Stimulated activated CD8-positive, alpha-beta memory T cell treated with anti-CD3 and anti-CD28 coated beads, Interleukin-7, amount 100 ng/mL, for 48 hours (primary cell): Measurements from ENCODE around the gene FAM120A.
"Not testable (repeated sequence)": the region's sequence is repeated elsewhere in the genome, so short reads cannot be mapped to it uniquely, and the experiment has no call there.

Source experiments
- DNase-seq, 2 donors: peaks; one replicate each; pipeline ENCODE4 v3.0.0-alpha.2; 2020; ENCODE audit warnings: low read depth in 1 of 2; ENCODE audit errors: extremely low read depth in 1 of 2

Gene FAM120A

GRCh38 chr9:93508207-93508606 lies 56.7 kb downstream of the FAM120A start:
- no peak for DNase-seq

- no peak for DNase-seq
These were observed 57.6 kb downstream of the FAM120A start for GRCh38 chr9:93509084-93509483.

- no peak for DNase-seq
These were observed 58.6 kb downstream of the FAM120A start for GRCh38 chr9:93510041-93510440.

- DNase-seq: not testable (repeated sequence)
These were observed 59.7 kb downstream of the FAM120A start for GRCh38 chr9:93511228-93511627.

- DNase-seq: not testable (repeated sequence)
These were observed 60.8 kb downstream of the FAM120A start for GRCh38 chr9:93512170-93512812.

- no peak for DNase-seq
These were observed 62.1 kb downstream of the FAM120A start for GRCh38 chr9:93513606-93514005.

- DNase-seq: no peak
These were observed 65.8 kb downstream of the FAM120A start for GRCh38 chr9:93517331-93517730.

- no peak for DNase-seq
These were observed 69.0 kb downstream of the FAM120A start for GRCh38 chr9:93520523-93520922.

- DNase-seq: no peak
These were observed 71.3 kb downstream of the FAM120A start for GRCh38 chr9:93522736-93523135.

- DNase-seq: no peak
These were observed 72.1 kb downstream of the FAM120A start for GRCh38 chr9:93523518-93524144.

- DNase-seq: no peak
These were observed 74.0 kb downstream of the FAM120A start for GRCh38 chr9:93525476-93525875.

GRCh38 chr9:93531374-93531773 lies 79.9 kb downstream of the FAM120A start:
- no peak for DNase-seq

GRCh38 chr9:93532141-93532540 lies 80.7 kb downstream of the FAM120A start:
- no peak for DNase-seq

- DNase-seq: no peak
These were observed 82.4 kb downstream of the FAM120A start for GRCh38 chr9:93533863-93534262.

GRCh38 chr9:93536167-93536566 lies 84.7 kb downstream of the FAM120A start:
- no peak for DNase-seq

GRCh38 chr9:93536874-93537273 lies 85.4 kb downstream of the FAM120A start:
- no peak for DNase-seq

- DNase-seq: no peak
These were observed 88.8 kb downstream of the FAM120A start for GRCh38 chr9:93540305-93540704.

GRCh38 chr9:93541005-93541404 lies 89.5 kb downstream of the FAM120A start:
- DNase-seq: no peak

- DNase-seq: no peak
These were observed 90.3 kb downstream of the FAM120A start for GRCh38 chr9:93541581-93542349.

GRCh38 chr9:93543117-93543516 lies 91.6 kb downstream of the FAM120A start:
- no peak for DNase-seq

GRCh38 chr9:93546356-93546755 lies 94.9 kb downstream of the FAM120A start:
- DNase-seq: no peak

GRCh38 chr9:93549611-93550010 lies 98.1 kb downstream of the FAM120A start:
- no peak for DNase-seq
